ENCODE data around the gene GPS2.

GPS2 gene

GRCh38 chr17:7293159-7293558, 22.0 kb downstream of the GPS2 start:
- Histone ChIP-seq H3K4me3 (ENCODE audit: low read depth in 1 of 2, low read length in 2 of 2) (peak overlapping the region; percentile 58 to 59), H3K27ac (ENCODE audit: low read depth, low read length) (no peak overlapping the region), H3K36me3 (ENCODE audit: control insufficient read depth in 1 of 2, insufficient read depth in 2 of 2, low read length in 2 of 2) (no peaks in the 10 kb centered on the region), H3K9me3 (ENCODE audit: control insufficient read depth in 1 of 2, low read length in 2 of 2) (no peaks in the 10 kb centered on the region), H3K27me3 (ENCODE audit: control insufficient read depth in 1 of 2, insufficient read depth in 2 of 2, low read length in 2 of 2) (peaks cover 3 to 16% of the 10 kb centered on the region in 2 donors), H3K9ac (ENCODE audit: low read depth in 1 of 2, low read length in 2 of 2) (peak overlapping the region; percentile 57 to 69), H3K4me1 (ENCODE audit: control insufficient read depth in 1 of 2, insufficient read depth in 2 of 2, low read length in 2 of 2) (peaks cover 33 to 45% of the 10 kb centered on the region in 2 donors)

GRCh38 chr17:7292729-7293128, 22.4 kb downstream of the GPS2 start:
- Histone ChIP-seq H3K27ac (ENCODE audit: low read depth, low read length) (no peak overlapping the region), H3K36me3 (ENCODE audit: control insufficient read depth in 1 of 2, insufficient read depth in 2 of 2, low read length in 2 of 2) (no peaks in the 10 kb centered on the region), H3K9ac (ENCODE audit: low read depth in 1 of 2, low read length in 2 of 2) (peak overlapping the region in 1 of 2 donors; percentile 69), H3K27me3 (ENCODE audit: control insufficient read depth in 1 of 2, insufficient read depth in 2 of 2, low read length in 2 of 2) (peaks cover 3 to 16% of the 10 kb centered on the region in 2 donors), H3K9me3 (ENCODE audit: control insufficient read depth in 1 of 2, low read length in 2 of 2) (no peaks in the 10 kb centered on the region), H3K4me3 (ENCODE audit: low read depth in 1 of 2, low read length in 2 of 2) (peak overlapping the region; percentile 58 to 59), H3K4me1 (ENCODE audit: control insufficient read depth in 1 of 2, insufficient read depth in 2 of 2, low read length in 2 of 2) (peaks cover 33 to 45% of the 10 kb centered on the region in 2 donors)

GRCh38 chr17:7292194-7292593, 23.0 kb downstream of the GPS2 start:
- H3K9ac ChIP-seq (ENCODE audit: low read depth in 1 of 2, low read length in 2 of 2), result peak overlapping the region in 1 of 2 donors; percentile 69
- H3K27me3 ChIP-seq (ENCODE audit: control insufficient read depth in 1 of 2, insufficient read depth in 2 of 2, low read length in 2 of 2), result peaks cover 3 to 16% of the 10 kb centered on the region in 2 donors
- H3K27ac ChIP-seq (ENCODE audit: low read depth, low read length), result no peak overlapping the region

GRCh38 chr17:7290685-7291084, 24.5 kb downstream of the GPS2 start:
- H3K27ac ChIP-seq (ENCODE audit: low read depth, low read length), result no peak overlapping the region
- peaks cover 1 to 16% of the 10 kb centered on the region in 2 donors for H3K27me3 ChIP-seq (ENCODE audit: control insufficient read depth in 1 of 2, insufficient read depth in 2 of 2, low read length in 2 of 2)
- H3K36me3 ChIP-seq (ENCODE audit: control insufficient read depth in 1 of 2, insufficient read depth in 2 of 2, low read length in 2 of 2), result no peaks in the 10 kb centered on the region
- peaks cover 23 to 35% of the 10 kb centered on the region in 2 donors for H3K4me1 ChIP-seq (ENCODE audit: control insufficient read depth in 1 of 2, insufficient read depth in 2 of 2, low read length in 2 of 2)
- no peak overlapping the region for H3K9ac ChIP-seq (ENCODE audit: low read depth in 1 of 2, low read length in 2 of 2)
- no peaks in the 10 kb centered on the region for H3K9me3 ChIP-seq (ENCODE audit: control insufficient read depth in 1 of 2, low read length in 2 of 2)
- H3K4me3 ChIP-seq (ENCODE audit: low read depth in 1 of 2, low read length in 2 of 2), result no peak overlapping the region

More at GRCh38 chr17:7292194-7292593, 23.0 kb downstream of the GPS2 start:
- H3K4me1 ChIP-seq (ENCODE audit: control insufficient read depth in 1 of 2, insufficient read depth in 2 of 2, low read length in 2 of 2), result peaks cover 33 to 45% of the 10 kb centered on the region in 2 donors
- H3K9me3 ChIP-seq (ENCODE audit: control insufficient read depth in 1 of 2, low read length in 2 of 2), result no peaks in the 10 kb centered on the region
- no peaks in the 10 kb centered on the region for H3K36me3 ChIP-seq (ENCODE audit: control insufficient read depth in 1 of 2, insufficient read depth in 2 of 2, low read length in 2 of 2)
- H3K4me3 ChIP-seq (ENCODE audit: low read depth in 1 of 2, low read length in 2 of 2), result peak overlapping the region in 1 of 2 donors; percentile 58

GRCh38 chr17:7290166-7290565, 25.0 kb downstream of the GPS2 start:
- no peak overlapping the region for H3K27ac ChIP-seq (ENCODE audit: low read depth, low read length)
- H3K9me3 ChIP-seq (ENCODE audit: control insufficient read depth in 1 of 2, low read length in 2 of 2), result no peaks in the 10 kb centered on the region
- H3K36me3 ChIP-seq (ENCODE audit: control insufficient read depth in 1 of 2, insufficient read depth in 2 of 2, low read length in 2 of 2), result no peaks in the 10 kb centered on the region
- H3K9ac ChIP-seq (ENCODE audit: low read depth in 1 of 2, low read length in 2 of 2), result no peak overlapping the region
- peaks cover 0 to 16% of the 10 kb centered on the region in 2 donors for H3K27me3 ChIP-seq (ENCODE audit: control insufficient read depth in 1 of 2, insufficient read depth in 2 of 2, low read length in 2 of 2)
- H3K4me3 ChIP-seq (ENCODE audit: low read depth in 1 of 2, low read length in 2 of 2), result no peak overlapping the region
- H3K4me1 ChIP-seq (ENCODE audit: control insufficient read depth in 1 of 2, insufficient read depth in 2 of 2, low read length in 2 of 2), result peaks cover 22 to 30% of the 10 kb centered on the region in 2 donors

- Histone ChIP-seq H3K27ac (ENCODE audit: low read depth, low read length) (no peak overlapping the region), H3K27me3 (ENCODE audit: control insufficient read depth in 1 of 2, insufficient read depth in 2 of 2, low read length in 2 of 2) (peaks cover 0 to 16% of the 10 kb centered on the region in 2 donors), H3K36me3 (ENCODE audit: control insufficient read depth in 1 of 2, insufficient read depth in 2 of 2, low read length in 2 of 2) (no peaks in the 10 kb centered on the region), H3K4me1 (ENCODE audit: control insufficient read depth in 1 of 2, insufficient read depth in 2 of 2, low read length in 2 of 2) (peaks cover 22 to 25% of the 10 kb centered on the region in 2 donors), H3K9ac (ENCODE audit: low read depth in 1 of 2, low read length in 2 of 2) (no peak overlapping the region), H3K4me3 (ENCODE audit: low read depth in 1 of 2, low read length in 2 of 2) (no peak overlapping the region), H3K9me3 (ENCODE audit: control insufficient read depth in 1 of 2, low read length in 2 of 2) (no peaks in the 10 kb centered on the region)
These were observed 25.7 kb downstream of the GPS2 start for GRCh38 chr17:7289256-7290032.

- Histone ChIP-seq H3K27me3 (ENCODE audit: control insufficient read depth in 1 of 2, insufficient read depth in 2 of 2, low read length in 2 of 2) (peaks cover 0 to 13% of the 10 kb centered on the region in 2 donors), H3K36me3 (ENCODE audit: control insufficient read depth in 1 of 2, insufficient read depth in 2 of 2, low read length in 2 of 2) (no peaks in the 10 kb centered on the region), H3K9me3 (ENCODE audit: control insufficient read depth in 1 of 2, low read length in 2 of 2) (no peaks in the 10 kb centered on the region), H3K27ac (ENCODE audit: low read depth, low read length) (no peak overlapping the region), H3K4me1 (ENCODE audit: control insufficient read depth in 1 of 2, insufficient read depth in 2 of 2, low read length in 2 of 2) (peaks cover 14 to 20% of the 10 kb centered on the region in 2 donors), H3K4me3 (ENCODE audit: low read depth in 1 of 2, low read length in 2 of 2) (no peak overlapping the region), H3K9ac (ENCODE audit: low read depth in 1 of 2, low read length in 2 of 2) (no peak overlapping the region)
These were observed 29.5 kb downstream of the GPS2 start for GRCh38 chr17:7285679-7286078.

- H3K4me3 ChIP-seq (ENCODE audit: low read depth in 1 of 2, low read length in 2 of 2), result no peak overlapping the region
- no peak overlapping the region for H3K9ac ChIP-seq (ENCODE audit: low read depth in 1 of 2, low read length in 2 of 2)
- no peaks in the 10 kb centered on the region for H3K9me3 ChIP-seq (ENCODE audit: control insufficient read depth in 1 of 2, low read length in 2 of 2)
- H3K36me3 ChIP-seq (ENCODE audit: control insufficient read depth in 1 of 2, insufficient read depth in 2 of 2, low read length in 2 of 2), result no peaks in the 10 kb centered on the region
- H3K27ac ChIP-seq (ENCODE audit: low read depth, low read length), result no peak overlapping the region
- H3K4me1 ChIP-seq (ENCODE audit: control insufficient read depth in 1 of 2, insufficient read depth in 2 of 2, low read length in 2 of 2), result peaks cover 20 to 28% of the 10 kb centered on the region in 2 donors
- H3K27me3 ChIP-seq (ENCODE audit: control insufficient read depth in 1 of 2, insufficient read depth in 2 of 2, low read length in 2 of 2), result peaks cover 0 to 13% of the 10 kb centered on the region in 2 donors
These were observed 30.2 kb downstream of the GPS2 start for GRCh38 chr17:7284911-7285310.

- Histone ChIP-seq H3K9me3 (ENCODE audit: control insufficient read depth in 1 of 2, low read length in 2 of 2) (no peaks in the 10 kb centered on the region), H3K9ac (ENCODE audit: low read depth in 1 of 2, low read length in 2 of 2) (no peak overlapping the region), H3K27me3 (ENCODE audit: control insufficient read depth in 1 of 2, insufficient read depth in 2 of 2, low read length in 2 of 2) (peaks cover 0 to 13% of the 10 kb centered on the region in 2 donors), H3K27ac (ENCODE audit: low read depth, low read length) (no peak overlapping the region), H3K36me3 (ENCODE audit: control insufficient read depth in 1 of 2, insufficient read depth in 2 of 2, low read length in 2 of 2) (no peaks in the 10 kb centered on the region), H3K4me3 (ENCODE audit: low read depth in 1 of 2, low read length in 2 of 2) (no peak overlapping the region), H3K4me1 (ENCODE audit: control insufficient read depth in 1 of 2, insufficient read depth in 2 of 2, low read length in 2 of 2) (peaks cover 21 to 35% of the 10 kb centered on the region in 2 donors)
These were observed 31.5 kb downstream of the GPS2 start for GRCh38 chr17:7283471-7284216.

- Histone ChIP-seq H3K36me3 (ENCODE audit: control insufficient read depth in 1 of 2, insufficient read depth in 2 of 2, low read length in 2 of 2) (no peaks in the 10 kb centered on the region), H3K9ac (ENCODE audit: low read depth in 1 of 2, low read length in 2 of 2) (peak overlapping the region in 1 of 2 donors; percentile 26), H3K4me3 (ENCODE audit: low read depth in 1 of 2, low read length in 2 of 2) (peak overlapping the region in 1 of 2 donors; percentile 56), H3K4me1 (ENCODE audit: control insufficient read depth in 1 of 2, insufficient read depth in 2 of 2, low read length in 2 of 2) (peaks cover 21 to 35% of the 10 kb centered on the region in 2 donors), H3K9me3 (ENCODE audit: control insufficient read depth in 1 of 2, low read length in 2 of 2) (no peaks in the 10 kb centered on the region), H3K27me3 (ENCODE audit: control insufficient read depth in 1 of 2, insufficient read depth in 2 of 2, low read length in 2 of 2) (peaks cover 0 to 13% of the 10 kb centered on the region in 2 donors), H3K27ac (ENCODE audit: low read depth, low read length) (no peak overlapping the region)
These were observed 32.3 kb downstream of the GPS2 start for GRCh38 chr17:7282752-7283321.

Data from duodenal mucosa (tissue), 2 donors.